Measurements from ENCODE around the gene SYNM.

Gene SYNM

DNA sequence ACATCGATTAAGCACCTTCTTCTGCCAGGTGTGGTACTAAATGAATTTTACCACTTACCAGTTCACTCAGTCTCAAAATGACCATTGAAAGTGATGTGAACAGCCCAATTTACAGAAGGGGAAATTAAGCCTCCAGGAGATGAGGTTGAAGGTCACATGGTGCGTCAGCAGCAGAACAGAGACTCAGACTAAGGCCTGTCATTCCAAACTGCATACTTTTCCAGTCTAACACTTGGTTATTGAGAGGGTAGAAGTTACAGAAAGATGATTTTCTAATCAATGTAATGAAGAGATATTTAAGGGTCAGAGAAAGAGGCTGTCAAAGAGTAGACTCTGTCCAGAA is 76.1 kb downstream of the SYNM start:
- no CpG with 5 or more reads among the region's 2 CpGs for WGBS (ENCODE audit: insufficient coverage, insufficient read length)

DNA sequence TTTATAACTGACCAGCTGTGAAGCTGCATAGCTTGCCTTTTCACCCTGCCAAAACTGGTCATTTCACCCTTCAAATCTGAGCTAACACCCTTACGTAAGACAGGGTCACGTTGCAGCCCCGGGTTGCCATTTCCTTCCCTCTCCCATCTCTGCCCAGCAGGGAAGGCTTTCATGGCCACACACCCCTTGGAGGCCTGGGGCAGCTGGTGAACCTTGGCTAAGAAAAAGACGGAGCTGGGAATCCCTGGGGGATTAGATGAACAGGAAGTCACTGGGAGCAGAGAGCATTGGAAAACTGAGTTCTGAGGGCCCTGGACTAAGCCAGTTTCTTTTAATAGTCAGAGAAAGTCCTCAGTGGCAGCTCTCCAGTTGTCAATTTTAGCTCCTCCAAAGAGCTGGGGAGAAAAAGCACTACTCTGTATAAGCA is 76.7 kb downstream of the SYNM start:
- H3K36me3 ChIP-seq (ENCODE audit: control insufficient read depth, insufficient read depth, low read length), result no peaks in the 10 kb centered on the region
- H3K27me3 ChIP-seq (ENCODE audit: control insufficient read depth, insufficient read depth, low read length), result no peaks in the 10 kb centered on the region
- H3K4me1 ChIP-seq (ENCODE audit: control insufficient read depth, insufficient read depth, low read length), result peaks cover 4% of the 10 kb centered on the region
- WGBS (ENCODE audit: insufficient coverage, insufficient read length), result no CpG with 5 or more reads among the region's 4 CpGs
- no peaks in the 10 kb centered on the region for H3K9me3 ChIP-seq (ENCODE audit: control insufficient read depth, insufficient read depth, low read length)
- H3K27ac ChIP-seq (ENCODE audit: low read length), result no peak overlapping the region
- H3K4me3 ChIP-seq (ENCODE audit: low read length), result no peak overlapping the region
- DNase-seq (ENCODE audit: low read depth, low spot score), result peak; percentile 2

More for the DNA sequence above, 76.1 kb downstream of the SYNM start:
- Histone ChIP-seq H3K4me1 (ENCODE audit: control insufficient read depth, insufficient read depth, low read length) (peaks cover 4% of the 10 kb centered on the region), H3K9me3 (ENCODE audit: control insufficient read depth, insufficient read depth, low read length) (no peaks in the 10 kb centered on the region), H3K36me3 (ENCODE audit: control insufficient read depth, insufficient read depth, low read length) (no peaks in the 10 kb centered on the region), H3K27me3 (ENCODE audit: control insufficient read depth, insufficient read depth, low read length) (no peaks in the 10 kb centered on the region), H3K4me3 (ENCODE audit: low read length) (no peak overlapping the region), H3K27ac (ENCODE audit: low read length) (no peak overlapping the region)
- no peak for DNase-seq (ENCODE audit: low read depth, low spot score)

DNA sequence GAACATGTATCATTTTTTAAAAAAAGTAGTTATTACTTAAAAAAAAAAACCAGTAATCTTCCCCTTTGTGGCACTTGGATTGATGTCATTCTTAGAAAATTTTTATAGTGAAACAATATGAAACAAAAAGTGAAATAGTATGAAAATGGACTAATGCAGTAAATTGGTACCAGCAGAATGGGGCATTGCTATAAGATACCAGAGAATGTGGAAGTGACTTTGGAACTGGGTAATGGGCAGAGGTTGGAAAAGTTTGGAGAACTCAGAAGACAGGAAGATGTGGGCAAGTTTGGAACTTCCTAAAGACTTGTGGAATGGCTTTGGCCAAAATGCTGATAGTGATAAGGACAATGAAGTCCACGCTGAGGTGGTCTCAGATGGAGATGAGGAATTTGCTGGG is 77.9 kb downstream of the SYNM start:
- H3K9me3 ChIP-seq (ENCODE audit: control insufficient read depth, insufficient read depth, low read length), result no peaks in the 10 kb centered on the region
- H3K27ac ChIP-seq (ENCODE audit: low read length), result no peak overlapping the region
- DNase-seq (ENCODE audit: low read depth, low spot score), result no peak
- H3K4me3 ChIP-seq (ENCODE audit: low read length), result no peak overlapping the region
- H3K27me3 ChIP-seq (ENCODE audit: control insufficient read depth, insufficient read depth, low read length), result no peaks in the 10 kb centered on the region
- H3K36me3 ChIP-seq (ENCODE audit: control insufficient read depth, insufficient read depth, low read length), result no peaks in the 10 kb centered on the region
- WGBS (ENCODE audit: insufficient coverage, insufficient read length), result no CpG with 5 or more reads among the region's 1 CpG
- peaks cover 4% of the 10 kb centered on the region for H3K4me1 ChIP-seq (ENCODE audit: control insufficient read depth, insufficient read depth, low read length)
